Gastroesophageal sphincter (tissue), 4 donors: ENCODE measurements around the gene NAA60. TPM values are rescaled to one million over a fixed set of nuclear protein-coding genes. Genes with fewer than 3 reads are reported as not detected.

Source experiments
- ATAC-seq: fragments of 150-250 bp; one replicate; pipeline ENCODE4 v1.9.1; 2016; ENCODE audit warnings: mild to moderate bottlenecking, moderate library complexity
- H3K27ac ChIP-seq, 4 donors: fragments of 200-600 bp; sonication (generic) in 3 of 4; 1 replicate in 3 of 4; 2 replicates in 1 of 4; pipeline ENCODE4 v1.5.1; 2016 to 2019
- H3K27me3 ChIP-seq: fragments of 200-600 bp; sonication (generic); one replicate; pipeline ENCODE4 v1.5.1; 2019
- H3K36me3 ChIP-seq, 2 donors: fragments of 200-600 bp; sonication (generic); one replicate each; pipeline ENCODE4 v1.5.1; 2019; ENCODE audit warnings: control low read depth in 1 of 2
- H3K4me1 ChIP-seq, 3 donors: fragments of 200-600 bp; sonication (generic); 1 replicate in 2 of 3; 2 replicates in 1 of 3; pipeline ENCODE4 v1.5.1; 2016 to 2019; ENCODE audit warnings: control low read depth in 2 of 3
- H3K4me3 ChIP-seq, 2 donors: fragments of 200-600 bp; sonication (generic); one replicate each; pipeline ENCODE4 v1.5.1; 2019; ENCODE audit warnings: mild to moderate bottlenecking in 1 of 2, moderate library complexity in 1 of 2
- H3K9me3 ChIP-seq, 3 donors: fragments of 200-600 bp; sonication (generic); one replicate each; pipeline ENCODE4 v1.5.1; 2017 to 2019; ENCODE audit warnings: control low read depth in 2 of 3
- EP300 ChIP-seq: sonication (generic); formaldehyde crosslinking; IDR thresholded peaks from one replicate; pipeline ENCODE4 v1.6.1; 2017; ENCODE audit warnings: antibody characterized with exemption, mild to moderate bottlenecking
- POLR2A ChIP-seq, 2 donors: fragments of 450-650 bp; IDR thresholded peaks; one replicate each; pipeline ENCODE4 v1.6.1; 2017; ENCODE audit warnings: antibody characterized with exemption in 2 of 2, mild to moderate bottlenecking in 2 of 2, moderate library complexity in 1 of 2
- POLR2AphosphoS5 ChIP-seq: sonication (generic); formaldehyde crosslinking; IDR thresholded peaks from one replicate; pipeline ENCODE4 v1.6.1; 2017; ENCODE audit warnings: antibody characterized with exemption
- WGBS, 2 donors: methylation state at CpG; one replicate each; pipeline ENCODE4 v1.1.5; 2018; ENCODE audit warnings: low coverage in 1 of 2; 5-methylcytosine and 5-hydroxymethylcytosine counted together
- total RNA-seq, 4 donors: library from RNA; depleted of rRNA; stranded (reverse); fragments of >200 nt; gene quantifications; one replicate each; pipeline ENCODE4 v1.1.0, GENCODE V29; 2016
- TF ChIP-seq, protein P1 (sequence below), 4 experiments: fragments of 200-600 bp in 2 of 4; fragments of 450-650 bp in 2 of 4; sonication (generic) in 1 of 4; IDR thresholded peaks; one replicate each; pipeline ENCODE4 v1.5.1; 2017 to 2019; ENCODE audit warnings: antibody characterized with exemption in 4 of 4, mild to moderate bottlenecking in 2 of 4, moderate library complexity in 2 of 4

Gene NAA60
- total RNA-seq, 4 donors from 2014 or later, result 18.6 to 35.1 (median 28.5) TPM

- no peaks in the 10 kb centered on the region for H3K27me3 ChIP-seq
- no peak for ATAC-seq
- no peak overlapping the region for H3K27ac ChIP-seq
- H3K36me3 ChIP-seq, result peaks cover 0 to 9% of the 10 kb centered on the region in 2 donors
- H3K9me3 ChIP-seq, result no peaks in the 10 kb centered on the region
- peaks cover 2 to 87% (median 34%) of the 10 kb centered on the region in 3 donors for H3K4me1 ChIP-seq
- no peak overlapping the region for H3K4me3 ChIP-seq
- TF ChIP-seq EP300 (no peak), POLR2A (IDR thresholded peaks at IDR 0.05) (no peak), POLR2AphosphoS5 (no peak)
- TF ChIP-seq, protein P1, sequence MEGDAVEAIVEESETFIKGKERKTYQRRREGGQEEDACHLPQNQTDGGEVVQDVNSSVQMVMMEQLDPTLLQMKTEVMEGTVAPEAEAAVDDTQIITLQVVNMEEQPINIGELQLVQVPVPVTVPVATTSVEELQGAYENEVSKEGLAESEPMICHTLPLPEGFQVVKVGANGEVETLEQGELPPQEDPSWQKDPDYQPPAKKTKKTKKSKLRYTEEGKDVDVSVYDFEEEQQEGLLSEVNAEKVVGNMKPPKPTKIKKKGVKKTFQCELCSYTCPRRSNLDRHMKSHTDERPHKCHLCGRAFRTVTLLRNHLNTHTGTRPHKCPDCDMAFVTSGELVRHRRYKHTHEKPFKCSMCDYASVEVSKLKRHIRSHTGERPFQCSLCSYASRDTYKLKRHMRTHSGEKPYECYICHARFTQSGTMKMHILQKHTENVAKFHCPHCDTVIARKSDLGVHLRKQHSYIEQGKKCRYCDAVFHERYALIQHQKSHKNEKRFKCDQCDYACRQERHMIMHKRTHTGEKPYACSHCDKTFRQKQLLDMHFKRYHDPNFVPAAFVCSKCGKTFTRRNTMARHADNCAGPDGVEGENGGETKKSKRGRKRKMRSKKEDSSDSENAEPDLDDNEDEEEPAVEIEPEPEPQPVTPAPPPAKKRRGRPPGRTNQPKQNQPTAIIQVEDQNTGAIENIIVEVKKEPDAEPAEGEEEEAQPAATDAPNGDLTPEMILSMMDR (IDR thresholded peaks at IDR 0.05), result no peak
- 64 to 67% methylated on average over 4 to 8 of the region's 8 CpGs for WGBS, 2 donors
These were observed 17.7 kb downstream of the NAA60 start for GRCh38 chr16:3461151-3461550.

GRCh38 chr16:3465301-3465700 lies 21.8 kb downstream of the NAA60 start:
- H3K9me3 ChIP-seq, result no peaks in the 10 kb centered on the region
- H3K4me3 ChIP-seq, result no peak overlapping the region
- H3K36me3 ChIP-seq, result peaks cover 0 to 27% of the 10 kb centered on the region in 2 donors
- H3K27me3 ChIP-seq, result no peaks in the 10 kb centered on the region
- ATAC-seq, result no peak
- TF ChIP-seq, protein P1 (IDR thresholded peaks at IDR 0.05), result no peak
- TF ChIP-seq POLR2A (IDR thresholded peaks at IDR 0.05) (no peak), POLR2AphosphoS5 (no peak), EP300 (no peak)
- H3K27ac ChIP-seq, result no peak overlapping the region
- H3K4me1 ChIP-seq, result peaks cover 2 to 98% (median 26%) of the 10 kb centered on the region in 3 donors
- 81 to 96% methylated on average over 3 to 8 of the region's 12 CpGs for WGBS, 2 donors

DNA sequence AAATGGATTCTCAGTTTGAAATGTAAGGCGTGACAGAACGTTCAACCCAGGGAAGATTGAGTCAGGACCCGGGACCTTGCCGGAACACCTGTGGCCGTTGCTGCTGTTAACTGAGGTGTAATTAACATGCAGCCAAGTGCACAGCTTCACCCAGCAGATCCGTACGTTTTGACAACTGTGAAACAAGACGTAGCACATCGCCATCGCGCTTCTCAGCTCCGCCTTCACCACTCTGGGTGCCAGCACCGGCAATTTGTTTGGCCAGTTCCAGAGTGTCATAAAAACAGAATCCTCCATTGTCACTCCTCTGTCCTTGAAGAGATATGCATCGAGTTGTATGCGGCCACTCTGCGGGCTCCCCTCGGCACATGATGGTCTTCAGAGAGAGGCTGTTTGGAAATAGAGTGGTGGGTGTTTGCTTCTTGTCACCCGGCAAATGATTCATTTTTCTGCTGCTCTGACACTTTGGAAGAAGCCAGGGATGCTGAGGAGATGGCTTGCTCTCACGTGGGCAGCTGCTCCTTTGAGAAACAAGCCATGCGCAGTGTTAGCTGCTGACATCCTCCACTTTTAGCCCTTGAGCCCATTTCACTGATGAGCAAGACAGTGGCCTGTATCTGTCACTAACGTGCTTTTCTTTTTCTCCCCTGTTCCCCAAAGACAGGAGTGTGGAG lies 22.6 kb downstream of the NAA60 start:
- H3K27ac ChIP-seq, result no peak overlapping the region
- no peak for ATAC-seq
- H3K9me3 ChIP-seq, result no peaks in the 10 kb centered on the region
- TF ChIP-seq, protein P1 (IDR thresholded peaks at IDR 0.05), result no peak
- TF ChIP-seq EP300 (no peak), POLR2AphosphoS5 (no peak), POLR2A (IDR thresholded peaks at IDR 0.05) (no peak)
- no peak overlapping the region for H3K4me3 ChIP-seq
- peaks cover 0 to 27% of the 10 kb centered on the region in 2 donors for H3K36me3 ChIP-seq
- WGBS, 2 donors, result 80 to 81% methylated on average over 7 to 8 of the region's 21 CpGs
- H3K27me3 ChIP-seq, result no peaks in the 10 kb centered on the region
- peaks cover 2 to 96% (median 21%) of the 10 kb centered on the region in 3 donors for H3K4me1 ChIP-seq

DNA sequence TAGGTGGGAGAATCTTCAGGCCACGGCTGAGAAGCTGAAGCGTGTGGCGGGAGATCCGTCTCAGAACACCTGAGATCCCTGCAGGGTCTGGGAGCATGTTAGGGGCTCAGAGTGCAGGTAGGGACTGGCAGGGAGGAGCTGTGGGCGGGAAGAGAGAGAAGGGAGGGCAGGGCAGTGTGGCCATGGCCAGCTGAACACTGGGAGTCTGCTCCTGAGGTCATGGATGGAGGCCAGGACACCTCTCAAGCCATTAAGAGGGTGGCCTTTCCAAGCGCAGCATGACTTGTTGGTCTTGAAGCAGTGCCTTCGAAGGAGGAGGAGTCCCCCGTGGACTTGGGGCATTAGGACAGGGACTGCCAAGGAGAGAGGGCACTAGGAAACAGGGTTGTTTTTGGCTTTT lies 23.7 kb downstream of the NAA60 start:
- Histone ChIP-seq H3K27me3 (no peaks in the 10 kb centered on the region), H3K27ac (no peak overlapping the region), H3K9me3 (no peaks in the 10 kb centered on the region), H3K36me3 (peaks cover 0 to 31% of the 10 kb centered on the region in 2 donors), H3K4me1 (peaks cover 0 to 85% (median 18%) of the 10 kb centered on the region in 3 donors), H3K4me3 (no peak overlapping the region)
- no peak for TF ChIP-seq POLR2A (IDR thresholded peaks at IDR 0.05)
- TF ChIP-seq, protein P1 (IDR thresholded peaks at IDR 0.05), result no peak
- no peak for TF ChIP-seq POLR2AphosphoS5
- no peak for TF ChIP-seq EP300
- ATAC-seq, result no peak
- 84 to 100% methylated on average over 1 to 5 of the region's 8 CpGs for WGBS, 2 donors

GRCh38 chr16:3467921-3468320 lies 24.4 kb downstream of the NAA60 start:
- H3K36me3 ChIP-seq, result peaks cover 0 to 35% of the 10 kb centered on the region in 2 donors
- no peak for ATAC-seq

More at GRCh38 chr16:3467921-3468320, 24.4 kb downstream of the NAA60 start:
- no peak overlapping the region for H3K4me3 ChIP-seq
- H3K9me3 ChIP-seq, result no peaks in the 10 kb centered on the region
- H3K27me3 ChIP-seq, result no peaks in the 10 kb centered on the region
- WGBS, 2 donors, result 82 to 83% methylated on average over 1 to 2 of the region's 4 CpGs
- peaks cover 0 to 78% (median 18%) of the 10 kb centered on the region in 3 donors for H3K4me1 ChIP-seq
- no peak for TF ChIP-seq EP300
- TF ChIP-seq POLR2AphosphoS5, result no peak
- no peak for TF ChIP-seq POLR2A (IDR thresholded peaks at IDR 0.05)
- TF ChIP-seq, protein P1 (IDR thresholded peaks at IDR 0.05), result no peak
- no peak overlapping the region for H3K27ac ChIP-seq
